ENCODE results near the gene ESYT3. TPM values are rescaled to one million over a fixed set of nuclear protein-coding genes. Genes with fewer than 3 reads are reported as not detected.
"Not testable (repeated sequence)": the region's sequence is repeated elsewhere in the genome, so short reads cannot be mapped to it uniquely, and the experiment has no call there.

The ESYT3 gene
- total RNA-seq, 1 experiment from 2014 or later, result 7.6 TPM

- no peak for DNase-seq
- no peak for TF ChIP-seq CTCF (IDR thresholded peaks at IDR 0.05; ENCODE audit: insufficient read depth in 1 of 2, low read depth in 1 of 2, low read length in 1 of 2, severe bottlenecking in 1 of 2, unreplicated experiment in 1 of 2)
- intact Hi-C loops (cut with micrococcal nuclease; ENCODE audit: unreplicated experiment), result no loop called here
- H3K9me3 ChIP-seq, result no peaks in the 10 kb centered on the region
- H3K36me3 Mint-ChIP-seq (ENCODE audit: insufficient read depth, unreplicated experiment), result no peaks in the 10 kb centered on the region
- no peaks in the 10 kb centered on the region for H3K36me3 ChIP-seq (ENCODE audit: control insufficient read depth, insufficient read depth, low read length)
- ChIA-PET CTCF (no interaction called here), POLR2A (no interaction called here)
- BruUV-seq (replicated peaks), result no TSS peak
- H3K27me3 ChIP-seq (replicated peaks; ENCODE audit: control insufficient read depth, insufficient read depth, low read length), result no peaks in the 10 kb centered on the region
- no peak overlapping the region for H3K4me3 Mint-ChIP-seq (ENCODE audit: unreplicated experiment)
- no peaks in the 10 kb centered on the region for H3K27me3 Mint-ChIP-seq (ENCODE audit: insufficient read depth, unreplicated experiment)
- no peak overlapping the region for H3K27ac Mint-ChIP-seq (ENCODE audit: unreplicated experiment)
- H3K4me1 Mint-ChIP-seq (ENCODE audit: low read depth, unreplicated experiment), result peaks cover 7% of the 10 kb centered on the region
- H3K4me3 ChIP-seq (ENCODE audit: low read depth, low read length), result no peak overlapping the region
- H3K9me3 Mint-ChIP-seq (ENCODE audit: unreplicated experiment), result no peaks in the 10 kb centered on the region
- no peaks in the 10 kb centered on the region for H3K4me1 ChIP-seq
Observed at GRCh38 chr3:138407236-138407907, 27.0 kb upstream of the ESYT3 start.

GRCh38 chr3:138408751-138409570 is 25.5 kb upstream of the ESYT3 start:
- Mint-ChIP-seq H3K36me3 (ENCODE audit: insufficient read depth, unreplicated experiment) (no peaks in the 10 kb centered on the region), H3K9me3 (ENCODE audit: unreplicated experiment) (no peaks in the 10 kb centered on the region), H3K4me1 (ENCODE audit: low read depth, unreplicated experiment) (peaks cover 7% of the 10 kb centered on the region), H3K4me3 (ENCODE audit: unreplicated experiment) (no peak overlapping the region), H3K27ac (ENCODE audit: unreplicated experiment) (no peak overlapping the region), H3K27me3 (ENCODE audit: insufficient read depth, unreplicated experiment) (no peaks in the 10 kb centered on the region)
- ChIA-PET CTCF (interaction anchor here (1.3 kb wide), 1 partner anchor 9 kb away, joined by 7 read pairs; no protein-coding TSS in a partner anchor), POLR2A (no interaction called here)
- Histone ChIP-seq H3K4me1 (no peaks in the 10 kb centered on the region), H3K9me3 (no peaks in the 10 kb centered on the region), H3K27me3 (replicated peaks; ENCODE audit: control insufficient read depth, insufficient read depth, low read length) (no peaks in the 10 kb centered on the region), H3K36me3 (ENCODE audit: control insufficient read depth, insufficient read depth, low read length) (no peaks in the 10 kb centered on the region), H3K4me3 (ENCODE audit: low read depth, low read length) (no peak overlapping the region)
- no peak for TF ChIP-seq CTCF (IDR thresholded peaks at IDR 0.05; ENCODE audit: insufficient read depth in 1 of 2, low read depth in 1 of 2, low read length in 1 of 2, severe bottlenecking in 1 of 2, unreplicated experiment in 1 of 2)
- no peak for DNase-seq
- intact Hi-C loops (cut with micrococcal nuclease; ENCODE audit: unreplicated experiment), result no loop called here
- no TSS peak for BruUV-seq (replicated peaks)

GRCh38 chr3:138412821-138413551 is 21.4 kb upstream of the ESYT3 start:
- Histone ChIP-seq H3K9me3 (no peaks in the 10 kb centered on the region), H3K4me1 (no peaks in the 10 kb centered on the region), H3K4me3 (ENCODE audit: low read depth, low read length) (no peak overlapping the region), H3K36me3 (ENCODE audit: control insufficient read depth, insufficient read depth, low read length) (no peaks in the 10 kb centered on the region), H3K27me3 (replicated peaks; ENCODE audit: control insufficient read depth, insufficient read depth, low read length) (no peaks in the 10 kb centered on the region)
- Mint-ChIP-seq H3K4me1 (ENCODE audit: low read depth, unreplicated experiment) (no peaks in the 10 kb centered on the region), H3K4me3 (ENCODE audit: unreplicated experiment) (no peak overlapping the region), H3K9me3 (ENCODE audit: unreplicated experiment) (no peaks in the 10 kb centered on the region), H3K27me3 (ENCODE audit: insufficient read depth, unreplicated experiment) (no peaks in the 10 kb centered on the region), H3K27ac (ENCODE audit: unreplicated experiment) (no peak overlapping the region), H3K36me3 (ENCODE audit: insufficient read depth, unreplicated experiment) (no peaks in the 10 kb centered on the region)
- no peak for DNase-seq
- BruUV-seq (replicated peaks), result no TSS peak
- TF ChIP-seq CTCF (IDR thresholded peaks at IDR 0.05; ENCODE audit: insufficient read depth in 1 of 2, low read depth in 1 of 2, low read length in 1 of 2, severe bottlenecking in 1 of 2, unreplicated experiment in 1 of 2), result no peak
- ChIA-PET CTCF (interaction anchor here (0.5 to 1.0 kb wide), 3 partner anchors 21 to 511 kb away, joined by 3 to 5 read pairs (median 3); partner anchors contain the start of gene ESYT3), POLR2A (no interaction called here)
- intact Hi-C loops (cut with micrococcal nuclease; ENCODE audit: unreplicated experiment), result no loop called here

- POLR2A ChIA-PET; H3K36me3 Mint-ChIP-seq (ENCODE audit: insufficient read depth, unreplicated experiment); CTCF ChIA-PET; H3K27me3 ChIP-seq (replicated peaks; ENCODE audit: control insufficient read depth, insufficient read depth, low read length); DNase-seq; H3K27ac Mint-ChIP-seq (ENCODE audit: unreplicated experiment); H3K9me3 ChIP-seq; H3K36me3 ChIP-seq (ENCODE audit: control insufficient read depth, insufficient read depth, low read length); H3K27me3 Mint-ChIP-seq (ENCODE audit: insufficient read depth, unreplicated experiment); H3K4me3 Mint-ChIP-seq (ENCODE audit: unreplicated experiment); H3K4me3 ChIP-seq (ENCODE audit: low read depth, low read length); BruUV-seq (replicated peaks); H3K9me3 Mint-ChIP-seq (ENCODE audit: unreplicated experiment); H3K4me1 ChIP-seq; H3K4me1 Mint-ChIP-seq (ENCODE audit: low read depth, unreplicated experiment): not testable (repeated sequence)
- intact Hi-C loops (cut with micrococcal nuclease; ENCODE audit: unreplicated experiment), result loop anchor here (2.0 to 5.0 kb wide), 3 partner anchors 17 to 234 kb away; partner anchors contain the start of gene ESYT3
Observed at GRCh38 chr3:138416236-138416635, 18.2 kb upstream of the ESYT3 start.
